ENCODE measurements around the gene SF3A2.

Gene SF3A2

DNA sequence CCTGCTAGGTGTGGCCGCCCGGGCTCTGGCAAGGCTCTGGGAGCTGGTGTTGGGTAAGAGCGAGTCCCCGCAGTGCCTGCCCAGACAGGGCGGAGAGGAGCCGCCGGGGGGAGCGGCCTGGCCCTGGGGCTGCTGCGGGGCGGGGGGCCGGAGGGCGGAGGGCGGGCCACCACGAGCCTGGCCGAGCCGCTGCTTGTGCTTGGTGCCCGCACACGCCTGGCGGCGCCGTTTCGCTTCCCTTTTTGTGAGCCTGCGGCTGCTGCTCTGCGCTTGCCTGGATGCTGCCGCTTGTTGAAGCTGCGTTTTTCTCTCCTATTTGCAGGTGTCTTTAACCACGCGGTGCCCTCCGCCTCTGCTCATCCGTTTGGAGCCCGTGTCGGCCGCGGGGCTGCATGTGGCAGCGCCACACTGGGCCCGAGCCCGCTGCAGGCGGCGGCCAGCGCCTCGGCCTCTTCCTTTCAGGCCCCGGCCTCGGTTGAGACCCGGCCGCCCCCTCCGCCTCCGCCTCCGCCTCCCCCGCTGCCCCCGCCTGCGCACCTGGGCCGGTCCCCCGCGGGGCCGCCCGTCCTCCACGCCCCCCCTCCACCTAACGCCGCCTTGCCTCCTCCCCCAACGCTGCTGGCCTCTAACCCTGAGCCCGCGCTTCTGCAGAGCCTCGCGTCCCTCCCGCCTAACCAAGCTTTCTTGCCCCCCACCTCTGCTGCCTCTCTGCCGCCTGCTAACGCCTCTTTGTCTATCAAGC is 9.0 kb upstream of the SF3A2 start:
- DNase-seq, result no peak

DNA sequence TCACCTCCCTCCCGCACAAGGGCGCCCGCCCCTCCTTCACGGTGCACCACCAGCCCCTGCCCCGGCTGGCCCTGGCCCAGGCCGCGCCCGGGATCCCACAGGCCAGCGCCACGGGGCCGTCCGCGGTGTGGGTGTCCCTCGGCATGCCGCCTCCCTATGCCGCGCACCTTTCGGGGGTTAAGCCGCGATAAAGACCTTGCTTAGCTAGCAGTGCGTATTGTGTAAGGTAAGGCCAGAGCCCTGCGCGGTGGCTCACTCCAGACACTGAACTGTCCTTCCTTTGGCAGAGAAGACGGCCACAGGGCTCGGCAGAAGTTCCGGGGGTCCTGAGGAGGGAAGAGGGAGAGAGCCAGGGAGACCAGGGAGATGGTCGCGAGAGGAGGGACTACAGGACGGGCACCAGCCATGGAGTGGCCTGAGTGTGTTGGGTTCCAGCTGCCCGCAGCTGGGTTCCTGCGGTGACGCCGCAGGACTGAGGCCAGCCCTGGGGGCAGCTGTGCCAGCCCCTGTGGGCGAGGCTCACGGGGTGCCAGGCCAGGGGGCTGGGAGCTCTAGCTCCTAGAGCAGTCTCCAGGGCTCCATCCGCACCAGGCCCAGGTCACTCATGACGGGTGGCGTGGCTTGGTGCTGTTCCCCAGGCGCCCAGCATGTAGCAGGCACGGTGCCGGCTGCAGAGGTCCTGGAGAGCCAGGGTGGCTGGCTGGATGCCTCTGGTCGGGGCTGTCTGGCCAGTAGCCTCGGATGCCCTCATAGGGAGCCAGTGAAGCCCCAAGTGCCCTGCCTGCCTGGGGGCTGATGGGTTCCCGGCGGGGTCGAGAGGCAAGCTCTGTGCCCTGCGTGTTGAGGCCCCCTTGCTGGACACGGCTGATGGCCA is 8.2 kb upstream of the SF3A2 start:
- no peak for DNase-seq

DNA sequence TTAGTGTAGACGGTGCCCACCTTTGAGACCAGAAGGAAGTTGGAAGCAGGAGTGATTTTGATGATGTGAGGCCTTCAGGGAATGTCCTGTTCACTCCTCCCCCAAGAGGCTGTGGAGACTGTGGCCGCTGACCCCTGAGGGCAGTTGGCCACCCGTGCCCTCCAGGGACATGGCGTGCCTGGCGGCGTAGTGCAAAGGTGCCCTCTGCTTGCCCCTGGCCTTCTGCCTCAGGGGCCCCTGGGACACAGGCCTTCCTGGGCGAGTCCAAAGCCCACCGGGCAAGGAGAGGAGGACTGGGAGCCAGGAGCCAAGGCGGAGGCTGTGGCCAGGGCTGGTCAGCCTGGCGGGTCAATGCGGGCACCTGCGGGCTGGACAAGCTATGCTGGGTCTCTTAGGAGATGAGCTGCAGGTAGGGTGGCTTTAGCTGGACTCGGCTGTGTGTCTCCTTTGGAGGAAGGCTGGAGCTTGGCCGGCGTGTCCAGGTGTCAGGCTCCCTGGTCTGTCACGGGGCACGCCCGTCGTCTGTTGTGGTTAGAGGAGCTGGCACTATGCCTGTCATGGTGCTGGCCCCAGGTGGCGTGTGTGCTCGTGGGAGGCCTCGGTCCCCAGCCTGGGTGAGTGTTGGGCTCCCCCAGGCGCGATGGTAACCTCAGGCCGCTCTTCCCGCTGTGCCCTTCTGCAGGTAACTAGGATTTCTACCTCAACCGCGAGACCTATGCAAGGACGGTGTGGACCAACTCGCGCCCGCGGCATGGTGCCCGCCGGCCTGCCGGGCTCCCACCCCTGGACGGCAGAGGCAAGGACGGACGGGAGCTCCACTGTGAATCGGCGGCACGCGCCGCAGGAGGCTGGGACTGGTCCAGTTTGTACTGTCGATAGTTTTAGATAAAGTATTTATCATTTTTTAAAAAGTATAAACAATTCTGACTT is 7.3 kb upstream of the SF3A2 start:
- no peak for DNase-seq

- no peak for DNase-seq
Measured at GRCh38 chr19:2230033-2230531, 6.5 kb upstream of the SF3A2 start.

GRCh38 chr19:2230807-2231533 is 5.7 kb upstream of the SF3A2 start:
- DNase-seq, result no peak

- DNase-seq, result no peak
Measured at GRCh38 chr19:2231621-2232221, 4.9 kb upstream of the SF3A2 start.

DNA sequence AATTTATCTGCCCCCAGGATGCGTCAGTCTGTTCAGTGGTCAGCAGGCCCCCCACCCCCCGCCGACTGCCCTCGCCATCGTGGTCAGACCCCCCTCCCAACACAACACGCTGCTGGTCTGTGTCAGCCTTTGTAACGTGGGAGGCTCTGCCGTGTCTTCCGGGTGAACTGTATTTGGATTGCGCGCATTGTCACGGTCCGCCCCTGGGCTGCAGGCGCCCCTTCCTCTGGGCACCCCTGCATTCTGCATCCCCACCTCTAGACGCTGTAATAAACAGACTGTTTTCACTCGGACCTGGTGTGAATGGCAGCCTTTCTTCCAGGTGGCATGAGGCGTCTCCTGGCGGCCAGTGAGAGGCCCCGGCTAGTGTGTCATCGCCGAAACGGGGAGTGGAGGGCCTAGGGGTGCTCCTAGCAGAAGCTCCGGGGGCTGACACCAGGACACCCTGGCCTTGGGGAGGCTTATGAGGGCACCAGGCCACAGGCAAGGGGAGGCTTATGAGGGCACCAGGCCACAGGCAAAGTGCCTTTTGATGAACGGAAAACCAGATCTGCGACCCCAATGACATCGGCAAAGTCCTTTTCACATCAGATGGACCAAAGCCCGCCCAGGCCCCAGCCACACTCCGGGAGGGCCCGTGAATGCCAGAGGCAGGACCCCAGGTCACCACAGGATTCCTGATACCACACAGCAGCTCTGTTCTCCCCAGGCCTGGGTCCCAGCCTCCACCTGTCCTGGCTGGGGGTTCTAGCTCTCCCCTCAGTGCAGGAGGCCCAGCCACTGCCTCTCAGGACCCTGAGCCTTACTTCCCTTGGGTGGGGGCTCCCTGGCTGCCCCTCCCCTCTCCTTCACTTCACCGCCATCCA is 4.1 kb upstream of the SF3A2 start:
- DNase-seq, result no peak

DNA sequence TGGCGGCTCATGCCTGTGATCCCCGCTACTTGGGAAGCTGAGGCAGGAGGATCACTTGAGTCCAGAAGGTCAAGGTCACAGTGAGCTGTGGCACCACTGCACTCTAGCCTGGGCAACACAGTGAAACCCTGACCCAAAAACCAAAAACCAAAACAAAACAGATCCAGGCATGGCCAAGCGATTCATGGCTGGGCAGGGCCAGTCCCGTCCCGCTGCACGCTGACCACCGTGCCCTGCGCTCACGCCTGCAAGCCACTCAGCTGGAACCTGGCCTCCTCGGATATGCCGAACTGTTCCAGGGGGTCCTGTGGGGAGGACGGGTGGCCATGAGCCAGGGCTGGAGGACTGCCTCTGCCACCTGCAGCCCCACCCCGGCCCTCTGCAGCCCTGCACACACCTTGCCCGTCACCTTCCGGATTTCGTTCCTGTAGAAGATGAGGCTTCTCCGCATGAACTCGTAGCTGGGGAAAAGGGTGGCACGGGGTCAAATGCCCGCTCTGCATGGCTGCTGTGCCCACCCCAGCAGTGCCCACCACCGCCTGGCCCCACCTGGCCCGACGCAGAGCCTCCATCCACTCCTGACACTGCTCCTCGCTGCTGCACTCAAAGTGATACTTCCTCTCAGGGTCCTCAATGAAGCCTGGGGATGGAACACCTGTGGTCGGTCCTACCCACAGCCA is 2.9 kb upstream of the SF3A2 start:
- no peak for DNase-seq

DNA sequence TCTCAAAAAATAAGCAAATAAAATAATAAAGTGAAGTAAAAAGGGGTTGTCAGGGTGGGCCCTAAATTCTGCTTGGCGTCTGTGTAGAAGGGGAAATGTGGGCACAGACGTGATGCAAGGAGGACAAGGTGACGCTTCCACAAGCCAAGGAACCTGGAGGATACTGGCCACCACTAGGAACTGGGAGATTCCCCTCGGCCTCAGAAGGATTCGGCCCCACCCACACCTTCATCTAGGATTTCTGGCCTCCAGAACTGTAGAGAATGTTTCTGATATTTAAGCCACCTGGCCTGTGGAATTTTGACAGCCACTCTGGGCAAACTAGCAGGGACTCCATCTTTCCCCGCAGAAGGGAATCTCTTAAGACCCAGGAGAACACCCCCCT is 1.6 kb upstream of the SF3A2 start:
- no peak for DNase-seq

DNA sequence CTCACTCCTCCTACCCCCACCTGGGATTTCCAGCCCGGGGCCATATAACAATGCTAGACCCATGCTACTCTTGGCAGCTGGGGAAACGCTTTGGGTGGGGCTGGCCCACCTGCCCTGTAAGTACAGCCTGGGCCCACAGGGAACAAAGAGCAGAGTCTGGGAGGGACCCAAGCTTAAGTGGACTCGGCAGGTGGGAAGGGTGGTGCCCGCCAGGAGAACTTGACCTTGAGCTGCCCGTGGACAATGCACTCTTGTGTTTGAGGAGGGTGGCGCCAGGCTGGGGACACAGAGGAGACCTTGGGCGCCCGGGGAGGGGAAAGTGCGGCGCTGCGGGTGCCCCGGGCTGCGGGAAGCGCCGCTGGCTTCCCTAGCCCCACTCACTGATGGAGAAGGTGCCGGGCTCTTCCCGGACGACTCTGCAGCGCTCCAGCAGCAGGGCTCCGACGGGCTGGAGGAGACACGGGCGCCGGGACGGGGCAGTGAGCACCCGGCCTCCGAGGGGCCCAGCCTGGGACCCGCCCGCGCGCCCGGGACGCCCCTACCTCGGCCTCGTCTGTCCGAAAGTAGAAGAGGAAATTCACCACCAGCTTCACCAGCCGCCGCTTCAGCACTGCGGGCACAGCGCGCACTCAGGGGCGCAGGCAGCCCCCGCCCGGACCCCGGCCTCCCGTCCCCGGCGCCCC is 1.1 kb upstream of the SF3A2 start:
- DNase-seq, result peak; percentile 92

DNA sequence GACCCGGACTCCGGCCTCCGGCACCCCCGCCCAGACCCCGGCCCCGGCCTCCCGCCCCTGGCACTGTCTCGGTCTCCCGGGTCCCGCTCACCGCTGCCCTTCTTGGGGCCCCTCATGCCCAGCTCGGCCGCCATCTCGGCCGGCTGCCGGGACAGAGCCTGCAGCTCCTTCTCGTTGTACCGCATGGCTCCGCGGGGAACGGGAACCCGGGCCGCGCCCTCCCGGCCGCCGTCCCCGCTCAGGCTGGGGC is 635 bp upstream of the SF3A2 start:
- no peak for DNase-seq

- DNase-seq, result no peak
Measured at GRCh38 chr19:2237051-2237868, 636 bp downstream of the SF3A2 start.

DNA sequence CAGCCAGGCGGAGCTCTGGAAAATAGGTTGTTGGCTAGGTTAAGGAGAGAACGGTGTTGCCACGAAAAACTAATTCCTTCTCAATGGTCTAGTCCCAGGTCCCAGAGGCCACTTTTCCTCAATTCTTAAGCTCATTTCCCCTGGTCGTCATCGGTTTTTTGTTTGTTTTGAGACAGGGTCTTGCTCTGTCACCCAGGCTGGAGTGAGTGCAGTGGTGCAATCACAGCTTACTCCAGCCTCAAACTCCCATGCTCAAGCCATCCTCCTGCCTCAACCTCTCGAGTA is 1.2 kb downstream of the SF3A2 start:
- no peak for DNase-seq

- DNase-seq, result no peak
Measured at GRCh38 chr19:2239173-2239572, 2.5 kb downstream of the SF3A2 start.

DNA sequence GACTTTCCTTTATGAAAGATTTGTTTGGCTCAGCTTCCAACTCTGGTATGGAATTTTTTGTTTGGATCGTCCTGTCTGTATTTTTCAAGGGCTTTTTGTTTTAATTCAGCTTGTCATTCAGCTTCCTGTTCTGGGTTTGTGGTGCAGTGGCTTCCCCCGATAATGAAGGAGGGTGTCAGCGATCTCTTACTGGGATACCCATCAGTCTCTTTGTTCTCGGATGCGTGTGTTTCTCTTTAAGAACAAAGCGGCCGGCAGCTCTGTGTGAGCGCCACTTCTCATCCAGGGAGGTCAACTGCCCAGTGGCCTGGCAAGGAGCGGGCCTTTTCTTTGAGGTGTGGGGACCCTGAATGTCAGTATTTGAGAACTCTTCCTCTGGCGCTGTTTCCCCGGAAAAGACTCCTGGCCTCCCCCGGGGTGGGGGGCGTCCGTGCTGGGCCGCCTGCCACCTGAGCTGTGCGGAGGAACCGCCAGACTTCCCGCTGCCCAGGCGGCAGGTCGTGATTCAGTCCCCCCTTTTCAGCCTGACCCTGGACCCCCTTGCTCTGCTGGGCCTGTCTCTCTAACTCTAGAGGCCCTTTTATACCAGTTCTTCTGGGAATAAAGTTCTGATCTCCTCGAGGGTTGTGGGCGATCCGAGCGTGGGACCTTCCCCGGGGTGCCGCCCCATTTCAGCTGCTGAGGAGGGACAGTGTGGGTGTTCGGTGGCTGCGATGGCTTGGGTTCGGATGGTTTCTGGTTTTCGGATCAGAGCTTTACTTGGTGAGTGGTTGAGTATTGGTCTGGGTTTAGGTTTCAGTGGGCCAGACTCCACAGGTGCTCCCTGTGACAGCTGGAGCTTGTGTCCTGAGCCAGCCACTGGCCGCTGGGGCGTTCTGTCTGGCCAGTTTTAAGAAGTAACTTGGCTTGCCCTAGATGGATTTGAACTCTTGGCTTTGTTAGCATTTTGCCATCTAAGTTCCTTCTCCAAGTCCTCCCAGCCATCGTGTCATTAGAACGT is 3.4 kb downstream of the SF3A2 start:
- DNase-seq, result no peak

DNA sequence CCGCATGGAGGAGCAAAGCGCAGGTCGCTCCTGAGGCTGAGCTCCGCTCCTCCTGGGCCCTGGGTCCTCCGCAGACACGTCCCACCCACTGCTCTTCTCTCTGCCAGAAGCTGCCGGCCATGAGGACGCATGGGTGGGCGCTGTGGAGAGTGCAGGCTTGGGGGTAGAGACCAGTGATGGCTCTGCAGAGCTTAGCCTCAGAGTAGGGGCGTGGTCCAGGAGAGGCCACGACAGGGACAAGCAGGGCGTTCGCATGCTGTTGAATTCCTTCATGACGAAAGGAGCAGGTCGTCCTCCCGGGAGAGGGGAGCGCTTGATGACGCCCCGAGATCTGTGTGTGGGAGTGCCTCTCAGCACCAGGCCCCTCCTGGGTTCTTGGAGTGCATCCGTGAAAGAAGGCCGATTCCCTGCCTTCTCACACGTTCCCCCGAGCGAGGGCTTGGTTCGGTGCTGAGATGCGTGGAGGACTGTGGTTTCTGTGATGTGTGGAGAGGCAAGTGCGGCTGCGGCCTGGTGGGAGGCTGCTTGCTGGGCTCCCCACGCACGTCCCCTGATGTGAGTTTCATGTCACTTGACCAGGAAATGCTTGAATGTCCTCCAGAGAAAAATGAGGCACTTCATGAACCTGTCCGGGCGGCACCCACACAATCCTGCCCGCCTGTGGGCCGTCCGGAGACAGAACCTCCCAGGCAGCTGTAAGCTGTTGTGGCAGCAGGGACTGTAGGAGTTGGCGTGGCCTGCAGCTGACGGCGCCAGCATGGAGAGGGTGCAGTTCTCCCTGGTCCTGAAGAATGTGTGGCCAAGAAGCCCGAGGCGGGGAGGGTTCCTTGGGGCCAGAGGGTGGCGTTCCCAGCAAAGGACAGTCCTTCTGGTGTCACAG is 4.5 kb downstream of the SF3A2 start:
- DNase-seq, result no peak

DNA sequence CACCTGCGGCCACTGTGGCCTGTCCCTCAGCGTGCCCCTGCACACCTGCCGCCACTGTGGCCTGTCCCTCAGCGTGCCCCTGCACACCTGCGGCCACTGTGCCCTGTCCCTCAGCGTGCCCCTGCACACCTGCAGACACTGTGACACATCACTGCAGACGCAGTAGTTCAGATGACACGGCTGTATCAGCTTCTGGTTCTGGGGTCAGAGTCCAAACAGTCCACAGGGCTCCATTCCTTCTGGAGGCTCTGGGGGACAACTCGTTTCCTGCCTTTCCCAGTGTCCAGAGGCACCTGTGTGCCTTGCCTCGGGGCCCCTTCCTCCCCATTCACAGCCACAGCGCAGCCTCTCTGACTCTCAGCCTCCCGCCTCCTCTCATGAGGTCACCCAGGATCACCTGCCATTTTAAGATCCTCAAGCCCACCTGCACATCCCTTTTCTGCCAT is 5.5 kb downstream of the SF3A2 start:
- no peak for DNase-seq

All from NCI-H345 (cell line).